ENCODE measurements around the gene SAMD4A.
"Not testable (repeated sequence)": the region's sequence is repeated elsewhere in the genome, so short reads cannot be mapped to it uniquely, and the experiment has no call there.

Gene SAMD4A

DNA sequence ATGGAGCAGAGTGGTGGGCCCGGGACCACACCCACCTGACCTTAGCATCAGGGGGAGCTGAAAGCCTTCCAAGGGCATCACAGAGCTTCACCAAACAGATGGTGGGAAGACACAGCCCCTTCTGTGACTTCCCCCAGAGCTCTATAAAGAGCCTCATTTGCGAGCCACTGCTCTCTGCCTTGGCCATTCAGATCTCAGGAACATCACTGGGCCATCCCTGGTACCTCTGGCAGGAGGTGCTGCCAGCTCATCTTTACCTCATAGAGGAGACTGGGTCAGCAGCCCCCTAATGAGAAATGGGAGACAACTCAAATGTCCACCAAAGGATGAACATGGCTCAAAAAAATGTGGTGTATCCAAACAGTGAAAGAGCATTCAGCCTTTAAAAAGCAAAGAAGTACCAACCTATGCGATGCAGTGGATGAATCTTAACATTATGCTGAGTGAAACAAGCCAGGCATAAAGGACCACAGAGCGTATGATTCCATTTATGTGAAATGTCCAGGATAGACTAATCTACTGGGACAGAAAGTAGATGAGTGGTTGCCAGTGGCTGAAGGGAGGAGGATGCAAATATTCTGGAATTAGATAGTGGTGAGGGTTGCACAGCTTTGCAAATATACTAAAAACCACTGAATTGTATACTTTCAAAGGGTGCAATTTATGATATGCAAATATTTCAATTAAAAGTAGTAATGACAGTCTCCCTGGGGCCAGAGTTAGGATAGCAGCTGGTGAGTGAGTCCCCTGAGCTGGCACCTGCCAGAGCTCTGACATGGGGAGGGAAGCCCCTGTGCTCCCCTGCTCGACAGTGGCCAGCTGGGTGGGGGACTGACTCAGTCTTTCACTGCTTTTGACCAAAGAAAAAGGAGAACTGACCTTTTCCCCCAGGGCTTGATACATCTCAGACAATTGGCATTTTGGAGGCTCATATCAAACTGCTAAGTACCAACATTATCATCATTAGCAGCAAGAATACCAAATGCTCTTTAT is 219.1 kb downstream of the SAMD4A start:
- DNase-seq = no peak

DNA sequence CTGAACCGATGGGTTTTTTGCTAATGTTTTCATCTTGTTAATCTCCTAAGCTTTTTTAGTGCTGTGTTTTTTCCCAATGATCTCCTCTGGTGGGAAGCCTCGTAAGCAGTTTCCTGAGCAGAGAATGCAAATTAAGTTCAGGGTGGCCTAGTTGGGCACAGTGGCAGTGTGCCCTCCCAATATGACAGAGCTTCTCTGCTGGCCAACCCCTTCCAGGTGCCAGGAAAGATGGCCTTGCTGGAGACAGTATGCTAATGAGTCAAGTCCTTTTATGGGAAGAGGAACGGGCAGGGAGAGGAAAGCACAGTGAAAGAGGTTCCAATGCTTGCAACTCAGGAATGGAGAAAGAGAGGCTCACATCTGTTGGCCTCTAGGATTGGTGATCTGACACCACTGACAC is 219.9 kb downstream of the SAMD4A start:
- DNase-seq = no peak

DNA sequence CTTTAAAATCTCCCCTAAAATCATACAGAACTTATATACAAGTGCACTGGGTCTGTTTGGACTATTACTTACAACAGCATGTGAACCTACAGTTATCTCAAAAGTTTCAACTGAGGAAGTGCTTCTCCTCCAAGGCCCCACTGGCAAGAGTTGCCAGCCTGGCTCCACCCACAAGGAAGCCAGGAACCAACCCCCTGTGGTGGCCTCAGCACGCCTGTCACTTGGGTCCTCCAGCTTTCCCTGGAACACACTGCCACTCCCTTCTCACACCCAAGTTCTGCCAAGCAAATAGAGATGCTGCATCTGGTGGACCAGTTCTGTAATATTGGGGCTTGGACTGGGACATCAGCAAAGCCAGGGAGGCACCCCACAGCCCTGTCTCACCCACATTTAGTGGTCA is 220.3 kb downstream of the SAMD4A start:
- no peak for DNase-seq

DNA sequence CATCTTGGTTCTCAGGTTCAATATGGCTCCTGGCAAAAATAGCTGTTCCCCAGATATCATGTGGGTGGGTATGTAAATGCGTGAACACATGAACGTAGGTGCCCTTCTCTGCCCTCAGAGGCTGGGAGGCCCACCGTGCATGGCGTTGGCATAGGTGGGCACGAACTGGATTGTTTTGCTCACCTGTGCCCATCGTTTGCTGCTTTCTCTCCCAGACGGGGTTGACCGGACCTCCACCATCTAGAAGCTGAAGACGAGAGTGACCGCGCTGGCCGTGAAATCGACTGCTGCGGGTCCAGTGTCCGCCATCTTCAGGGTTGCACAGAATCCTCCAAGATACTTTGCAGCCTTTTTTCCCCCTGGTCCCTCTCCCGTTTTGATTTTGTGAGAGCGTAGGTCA is 221.8 kb downstream of the SAMD4A start:
- no peak for DNase-seq

DNA sequence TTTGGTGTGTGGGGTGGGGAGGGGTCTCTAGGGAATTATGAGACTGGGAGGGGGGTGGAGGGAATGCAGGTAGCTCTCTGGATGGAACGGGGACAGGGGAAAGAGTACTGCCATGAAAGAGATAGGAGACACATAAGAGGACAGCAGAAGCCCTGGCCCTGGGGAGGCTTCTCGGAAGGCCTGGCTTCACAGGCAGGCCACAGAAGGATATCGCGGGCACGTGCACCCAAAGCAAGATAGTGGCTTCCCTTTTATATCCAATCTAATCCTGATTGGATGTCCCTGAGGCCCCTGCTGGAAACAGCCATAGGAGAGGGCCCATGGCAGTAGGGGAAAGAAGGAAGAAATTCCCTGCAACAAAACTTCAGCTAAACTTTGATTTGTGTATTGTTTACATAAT is 222.2 kb downstream of the SAMD4A start:
- DNase-seq = no peak

DNA sequence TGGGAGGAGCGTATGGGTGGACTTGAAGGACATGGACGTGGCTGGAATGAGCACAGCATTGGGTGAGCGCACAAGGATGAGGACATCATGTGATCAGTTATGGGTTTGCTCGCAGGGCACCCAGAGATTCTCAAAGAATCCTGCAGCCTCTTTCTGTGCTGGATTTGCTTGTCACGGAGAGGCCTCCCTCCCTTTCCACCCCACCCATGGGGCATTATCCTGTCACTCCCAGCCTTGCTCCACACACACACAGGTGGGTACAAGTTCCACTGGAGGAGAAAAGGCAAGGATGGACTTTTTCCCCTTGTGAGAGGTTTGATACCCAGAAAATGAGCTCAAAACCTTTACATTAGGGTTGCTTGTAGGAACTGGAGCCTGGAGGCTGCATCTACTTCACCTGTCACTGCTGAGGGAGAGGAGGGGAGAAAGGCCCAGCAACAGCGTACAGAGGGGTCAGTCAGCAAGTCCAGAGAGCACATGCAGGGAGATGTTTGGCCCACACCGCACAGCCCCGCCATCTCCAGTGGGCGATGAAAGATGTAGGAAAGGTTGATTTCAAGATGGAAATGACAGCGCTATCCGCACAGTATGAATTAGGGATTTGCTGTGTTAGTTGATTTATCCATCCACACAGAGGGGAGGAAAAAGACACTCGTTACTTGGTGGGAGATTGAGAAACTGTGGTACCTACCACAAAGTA is 223.0 kb downstream of the SAMD4A start:
- no peak for DNase-seq

DNA sequence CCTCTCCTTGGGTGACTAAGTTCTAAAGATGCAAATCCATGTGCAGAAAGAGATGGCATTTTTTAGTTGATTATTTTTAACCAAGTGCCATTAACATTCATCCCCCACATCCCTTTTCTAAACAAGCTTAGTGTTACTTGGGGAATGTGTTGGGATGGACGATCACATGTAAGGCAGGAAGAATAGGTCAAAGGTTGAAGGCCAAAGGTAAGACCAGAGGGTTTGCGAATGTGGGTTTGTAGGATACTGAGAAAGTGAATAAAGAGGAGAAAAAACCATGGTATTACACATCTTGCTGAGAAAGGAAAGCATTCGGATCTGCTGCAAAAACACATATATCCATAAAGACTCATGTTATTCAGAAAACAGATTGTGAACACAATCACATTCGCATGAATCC is 224.1 kb downstream of the SAMD4A start:
- no peak for DNase-seq

DNA sequence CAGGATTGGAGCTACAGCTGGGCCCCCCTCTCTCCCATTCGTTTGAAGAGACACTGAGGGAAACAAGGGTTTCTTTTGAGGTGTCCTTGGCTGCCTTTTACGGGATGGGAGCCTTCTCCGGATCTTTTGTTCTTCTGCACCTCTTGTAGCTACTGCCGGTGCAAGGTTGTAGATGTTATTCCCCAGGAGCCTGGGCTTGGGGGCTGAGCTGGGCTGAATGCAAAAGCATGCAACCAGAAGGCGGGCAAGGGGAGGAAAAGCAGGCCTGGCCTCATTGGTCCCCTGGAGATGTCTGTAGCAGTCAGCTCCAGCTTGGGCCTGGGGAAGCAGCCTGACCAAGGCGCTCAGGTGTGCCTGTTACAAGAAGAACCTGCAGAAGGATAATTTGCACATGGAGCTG is 225.4 kb downstream of the SAMD4A start:
- no peak for DNase-seq

DNA sequence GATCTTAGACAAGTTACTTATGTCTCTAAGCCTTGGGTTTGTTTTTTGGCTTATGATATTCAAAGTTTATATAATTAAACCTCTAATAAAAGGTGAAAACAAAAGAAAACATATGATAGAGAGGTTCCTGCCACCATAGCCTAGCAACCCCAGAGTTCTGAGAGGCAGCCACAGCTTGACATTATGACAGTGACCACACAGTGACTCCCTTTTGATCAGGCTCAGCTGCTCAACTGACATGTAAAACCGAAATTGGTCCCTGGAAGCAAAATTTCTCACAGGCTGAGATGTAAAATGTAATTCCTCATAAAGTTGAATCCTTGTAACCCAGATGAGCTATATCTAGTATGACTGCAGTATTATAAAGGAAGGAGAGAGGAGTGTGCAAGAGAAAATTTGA is 227.2 kb downstream of the SAMD4A start:
- no peak for DNase-seq

DNA sequence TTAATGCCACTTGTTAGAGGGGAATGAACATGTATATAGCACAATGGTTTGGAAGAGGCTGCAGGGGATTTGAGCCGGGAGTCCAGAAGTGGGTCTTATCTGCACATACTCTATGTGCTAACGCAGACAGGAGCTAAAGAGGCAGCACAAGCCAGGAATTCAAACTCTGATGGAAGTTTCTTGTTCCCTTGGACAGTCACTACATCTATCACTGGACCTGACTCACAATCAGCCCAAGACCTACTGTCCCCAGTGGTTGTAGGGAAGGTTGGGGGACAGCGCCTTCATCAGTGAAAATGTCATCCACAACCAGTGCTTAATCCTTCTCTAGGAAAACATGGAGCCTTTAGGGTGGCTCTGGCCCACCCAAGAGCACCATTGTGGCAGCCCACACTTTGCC is 227.9 kb downstream of the SAMD4A start:
- no peak for DNase-seq

DNA sequence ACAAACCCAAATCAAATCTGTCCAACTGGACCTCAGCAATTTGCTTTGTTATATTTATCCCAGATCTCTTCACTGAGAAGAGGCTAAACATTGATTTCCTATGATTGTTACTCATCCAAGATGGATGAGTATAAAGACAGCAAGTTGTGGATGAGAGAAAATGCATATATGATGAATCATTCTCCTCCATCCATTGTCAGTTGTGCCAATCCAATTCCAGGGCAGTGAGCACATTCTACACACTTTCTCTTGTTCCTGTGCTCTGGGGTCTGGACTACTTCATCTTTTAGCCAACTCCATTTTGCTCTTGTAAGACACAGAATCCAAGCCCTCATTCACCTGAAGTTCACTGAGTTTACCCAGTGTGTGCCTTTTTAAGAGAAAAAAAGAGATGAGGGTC is 230.0 kb downstream of the SAMD4A start:
- DNase-seq = no peak

DNA sequence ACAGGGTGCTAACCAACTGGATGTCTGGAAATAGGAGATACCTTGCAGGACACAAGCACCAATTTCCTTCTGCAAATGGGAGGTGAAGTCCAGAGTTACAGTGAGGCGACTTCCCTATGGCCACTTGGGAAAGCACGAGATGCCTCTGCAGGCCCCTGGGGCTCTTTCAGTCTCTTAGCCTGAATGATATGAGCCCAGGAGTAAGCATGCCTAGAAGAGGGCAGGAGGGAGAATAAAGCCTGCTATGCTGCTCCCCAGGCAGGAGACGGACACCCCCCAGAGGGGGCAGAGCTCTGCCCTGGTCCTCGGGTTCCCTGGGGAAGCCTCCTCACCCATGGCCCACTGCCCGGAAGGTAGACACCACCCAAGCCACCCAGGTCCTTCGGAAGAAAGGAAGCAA is 230.6 kb downstream of the SAMD4A start:
- DNase-seq = no peak

DNA sequence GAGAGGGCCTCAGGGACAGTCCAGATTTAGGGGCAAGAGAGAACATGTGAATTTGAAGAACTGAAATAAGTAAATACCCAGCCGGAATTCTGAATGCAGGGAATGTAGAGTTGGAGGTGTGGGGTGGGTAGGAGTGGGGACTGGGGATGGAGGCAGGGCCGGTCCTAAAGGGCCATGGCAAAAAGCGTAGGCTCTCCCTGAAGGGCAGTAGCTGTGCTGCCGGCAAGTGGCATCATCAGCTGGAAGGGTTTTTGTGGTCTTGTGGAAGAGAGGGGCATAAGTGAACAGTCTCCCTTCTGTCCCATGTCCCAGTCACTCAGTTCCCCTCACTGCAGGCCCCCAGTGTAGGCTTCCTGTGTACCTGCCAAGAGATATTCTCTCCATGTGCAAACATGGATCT is 231.1 kb downstream of the SAMD4A start:
- DNase-seq = no peak

DNA sequence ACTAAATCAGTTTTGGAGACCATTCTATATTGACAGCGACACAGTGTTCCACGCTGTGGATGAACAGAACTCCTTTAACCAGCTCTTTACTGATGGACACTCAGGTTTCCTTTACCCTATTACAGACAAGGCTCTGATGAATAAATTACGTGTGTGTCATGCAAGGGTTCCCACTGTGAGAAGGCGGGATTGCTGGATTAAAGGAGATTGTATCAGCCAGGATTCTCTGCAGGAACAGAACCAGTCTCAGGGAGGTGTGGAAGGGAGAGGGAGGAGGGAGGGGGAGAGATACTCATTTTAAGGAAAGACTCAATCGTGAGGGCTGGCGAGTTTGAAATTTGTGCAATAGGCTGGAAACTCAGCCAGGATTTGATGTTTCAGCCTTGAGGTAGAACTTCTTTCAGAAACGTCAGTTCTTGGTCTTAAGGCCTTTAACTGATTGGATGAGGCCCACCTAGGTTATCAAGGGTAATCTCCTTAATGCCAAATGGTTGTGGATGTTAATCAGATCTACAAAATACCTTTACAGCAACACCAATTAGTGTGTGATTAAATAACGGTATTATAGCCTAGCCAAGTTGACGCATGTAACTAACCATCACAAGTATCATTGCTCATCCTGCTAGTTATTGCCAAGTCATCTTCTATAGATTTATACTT is 231.7 kb downstream of the SAMD4A start:
- no peak for DNase-seq

DNA sequence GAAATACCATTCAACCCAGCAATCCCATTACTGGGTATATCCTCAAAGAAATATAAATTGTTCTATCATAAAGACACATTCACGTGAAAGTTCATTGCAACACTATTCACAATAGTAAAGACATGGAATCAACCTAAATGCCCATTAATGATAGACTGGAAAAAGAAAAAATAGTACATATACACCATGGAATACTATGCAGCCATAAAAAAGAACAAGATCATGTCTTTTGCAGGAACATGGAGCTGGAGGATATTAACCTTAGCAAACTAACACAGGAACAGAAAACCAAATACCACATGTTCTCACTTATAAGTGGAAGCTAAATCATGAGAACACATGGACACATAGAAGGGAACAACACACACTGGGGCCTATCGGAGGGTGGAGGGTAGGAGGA is 234.6 kb downstream of the SAMD4A start:
- DNase-seq = not testable (repeated sequence)

DNA sequence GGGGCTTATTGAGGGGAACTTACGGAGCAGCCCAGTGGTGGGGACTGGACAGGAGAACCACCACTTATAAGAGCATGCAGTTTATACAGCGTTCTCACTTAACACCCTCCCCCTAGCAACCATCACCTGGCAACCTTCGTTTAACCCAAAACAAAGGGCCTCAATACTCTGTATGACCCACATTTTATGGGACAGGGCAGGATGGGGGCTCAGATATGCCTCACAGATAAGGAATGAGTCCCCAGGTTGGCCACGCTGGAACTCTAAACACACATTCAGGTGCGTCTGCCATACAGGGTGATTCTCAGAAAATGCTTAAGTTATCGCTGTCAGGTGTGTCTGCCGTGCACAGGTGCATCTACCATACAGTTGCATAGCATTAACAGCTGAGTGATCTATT is 236.5 kb downstream of the SAMD4A start:
- DNase-seq = no peak

DNA sequence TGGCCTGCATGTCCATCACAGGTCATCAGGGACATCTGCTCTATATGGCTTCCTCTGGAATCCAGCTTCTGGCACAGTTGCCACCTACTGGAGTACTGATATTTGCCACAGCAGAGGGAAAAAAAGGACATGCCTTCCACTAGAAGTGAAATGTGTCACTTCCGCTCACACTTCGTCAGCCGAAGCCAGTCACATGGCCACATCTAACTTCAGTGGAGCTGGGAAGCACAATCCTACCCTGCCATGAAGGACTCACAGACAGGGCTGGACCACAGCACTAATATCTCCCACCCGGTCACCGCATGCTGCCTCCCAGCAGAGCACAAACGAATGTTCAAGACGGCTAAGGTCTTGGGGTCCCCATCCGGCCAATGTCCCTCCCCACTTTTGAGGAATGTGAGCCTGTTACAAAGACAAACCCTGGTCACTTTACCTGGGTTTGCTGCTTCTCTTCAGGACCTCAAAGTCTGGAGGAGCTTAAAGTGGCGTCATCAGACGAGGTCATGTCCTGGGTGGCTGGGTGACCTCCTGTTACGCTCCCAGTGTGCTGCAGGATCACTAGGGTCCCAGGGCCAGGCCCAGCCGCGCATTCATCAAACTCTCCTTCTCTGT is 237.1 kb downstream of the SAMD4A start:
- DNase-seq = no peak

DNA sequence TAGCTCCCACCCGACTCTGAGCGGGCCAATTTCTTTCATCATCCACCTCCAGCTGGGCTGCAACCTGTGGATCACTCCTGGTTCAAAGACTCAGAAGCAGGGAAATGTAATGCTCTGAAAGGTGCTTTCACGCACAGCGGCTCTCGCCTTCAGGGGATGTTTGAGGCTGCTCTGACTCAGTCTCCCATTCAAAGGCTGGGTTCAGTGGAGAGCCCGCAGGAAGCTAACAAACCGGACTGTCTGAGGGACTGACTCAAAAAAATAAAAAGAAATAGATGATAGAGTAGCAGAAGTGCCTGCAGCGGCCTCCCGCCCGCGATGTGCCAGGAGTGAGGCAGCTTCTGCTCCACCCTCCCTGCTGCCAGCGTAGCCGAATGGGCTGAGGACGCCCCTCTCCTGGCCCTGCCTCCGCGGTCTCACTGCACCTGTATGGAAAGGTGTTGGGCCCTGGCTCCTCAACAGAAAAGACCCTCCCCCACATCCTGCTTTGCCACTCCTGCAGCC is 237.7 kb downstream of the SAMD4A start:
- no peak for DNase-seq

DNA sequence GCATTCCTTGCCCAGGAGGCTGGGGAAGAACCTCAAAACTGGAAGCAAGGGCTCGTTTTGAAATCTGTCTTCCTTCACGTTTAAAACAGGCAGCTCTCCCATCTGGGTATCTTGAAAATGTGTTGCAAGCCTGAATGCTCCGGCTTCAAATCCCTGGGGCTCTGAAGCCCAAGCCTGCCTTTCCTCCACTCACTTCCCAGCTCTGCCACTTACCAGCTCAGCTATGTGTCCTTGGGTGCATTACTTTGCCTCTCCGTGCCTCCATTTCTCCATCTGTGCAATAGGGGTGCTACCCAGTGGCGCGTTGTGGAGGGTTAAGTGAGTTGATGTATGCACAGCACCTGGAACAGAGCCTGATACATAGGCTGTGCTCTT is 238.1 kb downstream of the SAMD4A start:
- DNase-seq = no peak

DNA sequence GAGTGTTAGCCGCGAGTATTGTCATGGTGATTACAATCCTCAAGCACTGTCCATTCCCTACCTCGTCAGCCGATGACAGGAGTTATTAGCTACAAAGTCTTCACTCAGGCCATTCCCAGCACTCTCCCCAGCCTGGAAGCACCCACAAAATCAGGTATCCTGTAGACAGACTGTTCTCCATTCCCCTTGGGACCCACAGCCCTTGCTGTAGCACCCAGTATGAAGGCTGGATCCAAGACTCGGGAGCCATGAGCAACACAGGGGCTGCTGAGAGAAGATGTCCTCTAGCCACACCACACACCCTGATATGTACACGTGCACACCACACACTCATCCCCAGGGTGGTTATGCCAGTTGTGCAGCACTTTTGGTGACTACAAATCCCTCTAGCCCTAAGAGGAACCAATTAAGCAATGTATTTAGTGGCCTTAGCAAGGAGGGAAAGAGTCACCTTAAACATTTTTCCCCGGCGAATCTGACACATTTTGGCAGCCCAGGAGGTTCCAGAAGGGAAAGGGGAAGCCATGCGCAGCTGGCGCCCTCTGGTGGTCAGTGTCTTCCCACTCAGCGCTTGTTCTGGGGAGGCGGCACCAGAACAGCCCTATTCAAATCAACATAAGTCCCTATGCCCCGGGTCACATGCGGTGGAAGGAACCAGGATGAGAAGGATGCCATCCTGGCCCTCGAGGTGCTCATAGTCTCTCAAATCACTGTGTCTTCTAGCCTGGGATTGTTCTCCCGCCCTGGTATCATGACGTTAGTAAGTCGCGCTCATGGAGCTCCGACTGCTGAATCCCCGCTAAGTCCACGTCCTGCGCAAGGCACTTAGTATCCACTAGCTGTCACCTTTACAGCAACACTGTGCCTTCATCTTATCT is 238.8 kb downstream of the SAMD4A start:
- DNase-seq = peak; percentile 81

DNA sequence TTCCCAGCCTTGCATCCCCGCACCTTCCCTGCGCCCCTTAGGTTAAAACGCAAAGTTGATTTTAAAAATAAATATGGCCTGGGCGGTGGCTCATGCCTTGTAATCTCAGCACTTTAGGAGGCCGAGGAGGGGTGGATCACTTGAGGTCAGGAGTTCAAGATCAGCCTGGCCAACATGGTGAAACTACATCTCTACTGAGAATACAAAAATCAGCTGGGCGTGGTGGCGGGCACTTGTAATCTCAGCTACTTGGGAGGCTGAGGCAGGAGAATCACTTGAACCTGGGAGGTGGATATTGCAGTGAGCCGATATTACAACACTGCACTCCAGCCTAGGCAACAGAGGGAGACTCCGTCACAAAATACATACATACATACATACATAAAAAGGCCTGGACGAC is 239.7 kb downstream of the SAMD4A start:
- DNase-seq = no peak

DNA sequence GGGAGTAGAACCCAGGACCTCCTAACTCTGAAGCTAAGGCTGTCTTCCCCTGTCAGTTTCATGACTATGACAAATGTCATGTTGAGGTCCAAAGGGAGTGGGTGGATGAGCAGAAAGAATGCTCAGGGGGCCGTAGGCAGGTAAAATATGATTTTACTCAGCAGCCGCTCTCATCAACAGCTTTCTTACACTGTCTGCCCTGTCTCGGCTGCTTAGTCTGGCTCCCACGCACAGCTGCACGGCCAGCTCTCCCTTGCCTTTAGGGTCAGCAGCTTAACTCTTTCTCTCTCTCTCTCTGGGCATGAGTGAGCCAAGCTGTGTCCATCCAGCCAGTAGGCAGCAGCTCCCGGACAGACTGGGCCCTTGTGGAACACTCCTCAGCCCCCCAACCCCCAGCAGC is 240.5 kb downstream of the SAMD4A start:
- no peak for DNase-seq
